Hepatocyte (in vitro differentiated cells): Measurements from ENCODE around the gene RAD50. TPM values are rescaled to one million over a fixed set of nuclear protein-coding genes. Genes with fewer than 3 reads are reported as not detected.
"Not testable (repeated sequence)": the region's sequence is repeated elsewhere in the genome, so short reads cannot be mapped to it uniquely, and the experiment has no call there.

Experiments used
- DNase-seq: peaks from one replicate; pipeline ENCODE4 v3.0.0-alpha.2; 2016; ENCODE audit warnings: low spot score
- H2AFZ ChIP-seq: fragments of 200-600 bp; sonication (generic); 2 replicates; pipeline ENCODE4 v1.6.0; 2016; ENCODE audit warnings: antibody characterized with exemption, mild to moderate bottlenecking
- H3K27ac ChIP-seq: fragments of 200-600 bp; sonication (generic); 2 replicates; pipeline ENCODE4 v1.5.1; 2016; ENCODE audit warnings: mild to moderate bottlenecking
- H3K27me3 ChIP-seq: fragments of 200-600 bp; sonication (generic); 2 replicates; pipeline ENCODE4 v1.6.1; 2016
- H3K36me3 ChIP-seq: fragments of 200-600 bp; sonication (generic); replicated peaks from 2 replicates; pipeline ENCODE4 v1.5.1; 2016; ENCODE audit warnings: low read depth; ENCODE audit not compliant: insufficient read depth
- H3K4me1 ChIP-seq: fragments of 200-600 bp; sonication (generic); 2 replicates; pipeline ENCODE4 v1.5.1; 2016; ENCODE audit warnings: mild to moderate bottlenecking, moderate library complexity; ENCODE audit not compliant: insufficient read depth
- H3K4me2 ChIP-seq: fragments of 200-600 bp; sonication (generic); 2 replicates; pipeline ENCODE4 v1.6.0; 2016
- H3K4me3 ChIP-seq: fragments of 200-600 bp; sonication (generic); 2 replicates; pipeline ENCODE4 v1.5.1; 2016; ENCODE audit warnings: mild to moderate bottlenecking
- H3K79me2 ChIP-seq: fragments of 200-600 bp; sonication (generic); 2 replicates; pipeline ENCODE4 v1.6.0; 2017; ENCODE audit warnings: mild to moderate bottlenecking
- H3K9me2 ChIP-seq: fragments of 200-600 bp; sonication (generic); replicated peaks from 2 replicates; pipeline ENCODE4 v1.6.0; 2017; ENCODE audit warnings: mild to moderate bottlenecking; ENCODE audit not compliant: insufficient read depth
- H3K9me3 ChIP-seq: fragments of 200-600 bp; sonication (generic); 2 replicates; pipeline ENCODE4 v1.5.1; 2016; ENCODE audit warnings: low read depth, mild to moderate bottlenecking
- H4K20me1 ChIP-seq: fragments of 200-600 bp; sonication (generic); 2 replicates; pipeline ENCODE4 v1.6.0; 2016; ENCODE audit warnings: mild to moderate bottlenecking; ENCODE audit not compliant: insufficient read depth, poor library complexity, severe bottlenecking
- EZH2 ChIP-seq: fragments of 200-600 bp; sonication (generic); IDR thresholded peaks from 2 replicates; pipeline ENCODE4 v1.6.1; 2016; ENCODE audit warnings: antibody characterized with exemption, mild to moderate bottlenecking, borderline replicate concordance
- EZH2phosphoT487 ChIP-seq: fragments of 200-600 bp; sonication (generic); IDR thresholded peaks from one replicate; pipeline ENCODE4 v1.6.1; 2018; ENCODE audit warnings: antibody characterized with exemption, mild to moderate bottlenecking, low read depth, moderate library complexity; ENCODE audit not compliant: unreplicated experiment, severe bottlenecking
- WGBS: methylation state at CpG from one replicate; pipeline ENCODE4 v1.1.6; 2016; ENCODE audit warnings: low lambda C conversion rate; ENCODE audit errors: missing lambda C conversion rate; 5-methylcytosine and 5-hydroxymethylcytosine counted together
- polyA plus RNA-seq: library from polyadenylated mRNA; unstranded; fragments of >200 nt; fragmentation: Nextera tagmentation; extraction: Ambion mirVana; gene quantifications from 2 replicates; pipeline ENCODE4 v1.2.1, GENCODE V29; 2016
- total RNA-seq: library from RNA; depleted of rRNA; stranded (reverse); fragments of >200 nt; gene quantifications from 2 replicates; pipeline ENCODE4 v1.2.3, GENCODE V29; 2014
- TF ChIP-seq, protein P1 (sequence below): fragments of 200-600 bp; sonication (generic); IDR thresholded peaks from 2 replicates; pipeline ENCODE4 v1.5.1; 2016; ENCODE audit warnings: antibody characterized with exemption, mild to moderate bottlenecking; ENCODE audit not compliant: poor library complexity

The RAD50 gene
- total and polyA plus RNA-seq, 2 experiments from 2014 or later: 27.0 to 28.1 TPM

DNA sequence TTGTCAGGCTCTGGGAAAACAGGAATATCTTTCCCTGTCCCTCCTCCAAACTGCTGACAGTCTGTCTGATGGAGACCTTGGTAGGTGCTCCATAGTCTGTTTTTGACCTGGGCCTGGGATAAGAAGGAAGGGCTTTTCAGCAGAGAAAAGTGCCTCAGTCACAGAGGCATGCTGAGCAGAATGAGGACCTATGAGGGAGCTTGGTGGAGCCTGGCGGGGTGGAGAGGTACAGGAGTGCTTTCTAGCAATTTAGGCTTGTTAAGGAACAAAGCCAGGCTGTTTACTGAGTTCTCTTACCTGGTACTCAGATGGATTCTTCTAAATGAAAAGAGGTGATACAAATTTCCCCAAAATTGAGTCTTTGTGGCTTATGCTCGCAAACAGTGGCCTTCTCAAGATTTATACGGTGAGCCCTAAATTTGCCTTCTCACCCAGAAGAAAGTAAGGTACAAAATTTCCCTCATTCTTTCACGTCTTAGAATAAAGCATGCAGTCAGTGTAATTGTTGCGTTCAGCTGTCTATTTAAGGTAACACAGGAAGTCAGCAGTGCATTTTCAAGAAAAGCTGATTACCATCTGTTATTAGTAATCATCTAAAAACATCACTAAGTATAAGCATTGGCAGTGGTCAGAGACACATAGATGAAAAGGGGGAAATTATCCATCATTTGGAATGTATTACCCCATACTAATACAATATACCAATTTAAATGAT lies 72.6 kb downstream of the RAD50 start:
- Histone ChIP-seq H2AFZ (no peak overlapping the region), H3K9me3 (no peaks in the 10 kb centered on the region), H3K27me3 (no peaks in the 10 kb centered on the region), H3K27ac (no peak overlapping the region), H3K36me3 (no peaks in the 10 kb centered on the region), H3K79me2 (no peaks in the 10 kb centered on the region), H3K4me3 (no peak overlapping the region), H3K4me1 (no peaks in the 10 kb centered on the region), H4K20me1 (no peaks in the 10 kb centered on the region), H3K4me2 (no peak overlapping the region), H3K9me2 (no peaks in the 10 kb centered on the region)
- TF ChIP-seq, protein P1, sequence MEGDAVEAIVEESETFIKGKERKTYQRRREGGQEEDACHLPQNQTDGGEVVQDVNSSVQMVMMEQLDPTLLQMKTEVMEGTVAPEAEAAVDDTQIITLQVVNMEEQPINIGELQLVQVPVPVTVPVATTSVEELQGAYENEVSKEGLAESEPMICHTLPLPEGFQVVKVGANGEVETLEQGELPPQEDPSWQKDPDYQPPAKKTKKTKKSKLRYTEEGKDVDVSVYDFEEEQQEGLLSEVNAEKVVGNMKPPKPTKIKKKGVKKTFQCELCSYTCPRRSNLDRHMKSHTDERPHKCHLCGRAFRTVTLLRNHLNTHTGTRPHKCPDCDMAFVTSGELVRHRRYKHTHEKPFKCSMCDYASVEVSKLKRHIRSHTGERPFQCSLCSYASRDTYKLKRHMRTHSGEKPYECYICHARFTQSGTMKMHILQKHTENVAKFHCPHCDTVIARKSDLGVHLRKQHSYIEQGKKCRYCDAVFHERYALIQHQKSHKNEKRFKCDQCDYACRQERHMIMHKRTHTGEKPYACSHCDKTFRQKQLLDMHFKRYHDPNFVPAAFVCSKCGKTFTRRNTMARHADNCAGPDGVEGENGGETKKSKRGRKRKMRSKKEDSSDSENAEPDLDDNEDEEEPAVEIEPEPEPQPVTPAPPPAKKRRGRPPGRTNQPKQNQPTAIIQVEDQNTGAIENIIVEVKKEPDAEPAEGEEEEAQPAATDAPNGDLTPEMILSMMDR: no peak
- TF ChIP-seq EZH2 (no peak), EZH2phosphoT487 (no peak)
- WGBS: 95% methylated on average over 5 of the region's 5 CpGs
- DNase-seq: no peak

DNA sequence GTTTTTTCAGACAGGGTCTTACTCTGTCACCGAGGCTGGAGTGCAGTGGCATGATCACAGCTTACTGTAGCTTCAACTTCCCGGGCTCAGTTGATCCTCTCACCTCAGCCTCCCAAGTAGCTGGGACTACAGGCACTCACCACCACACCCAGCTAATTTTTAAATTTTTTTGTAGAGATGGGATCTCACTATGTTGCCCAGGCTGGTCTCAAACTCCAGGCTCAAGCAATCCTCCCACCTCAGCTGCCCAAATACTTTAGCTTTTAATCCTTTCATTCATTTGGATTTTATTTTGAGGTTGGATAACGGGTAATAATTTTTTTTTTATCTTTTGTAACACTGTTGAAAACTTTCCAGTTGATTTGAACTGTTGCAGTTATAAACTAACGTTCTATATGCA lies 76.8 kb downstream of the RAD50 start:
- 96% methylated on average over 4 of the region's 4 CpGs for WGBS
- H3K27me3 ChIP-seq, H3K9me3 ChIP-seq, H3K27ac ChIP-seq, H3K79me2 ChIP-seq, H2AFZ ChIP-seq, H3K36me3 ChIP-seq, H4K20me1 ChIP-seq, H3K4me1 ChIP-seq, DNase-seq, H3K9me2 ChIP-seq, H3K4me2 ChIP-seq, H3K4me3 ChIP-seq: not testable (repeated sequence)

DNA sequence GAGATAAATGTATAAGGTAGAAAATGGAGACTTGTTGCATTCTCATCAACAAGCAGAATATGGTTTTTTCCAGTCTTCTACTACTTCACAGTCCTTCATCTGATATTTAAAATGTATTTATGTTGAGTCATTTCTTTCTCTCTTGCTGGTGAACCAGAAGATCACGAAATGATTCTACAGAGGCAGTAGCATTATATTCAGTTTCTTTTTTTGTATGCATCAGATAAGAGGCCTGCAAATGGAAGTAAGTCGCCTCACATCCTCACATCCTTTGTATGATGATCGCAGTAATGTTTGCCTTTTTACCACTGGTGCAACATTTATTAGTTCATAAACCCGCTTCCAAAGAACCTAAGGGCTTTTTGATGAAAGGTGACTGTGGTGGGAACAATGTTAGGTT lies 79.1 kb downstream of the RAD50 start:
- no peaks in the 10 kb centered on the region for H3K9me2 ChIP-seq
- H3K4me3 ChIP-seq: no peak overlapping the region
- TF ChIP-seq EZH2phosphoT487 (no peak), EZH2 (no peak)
- TF ChIP-seq, protein P1: no peak

DNA sequence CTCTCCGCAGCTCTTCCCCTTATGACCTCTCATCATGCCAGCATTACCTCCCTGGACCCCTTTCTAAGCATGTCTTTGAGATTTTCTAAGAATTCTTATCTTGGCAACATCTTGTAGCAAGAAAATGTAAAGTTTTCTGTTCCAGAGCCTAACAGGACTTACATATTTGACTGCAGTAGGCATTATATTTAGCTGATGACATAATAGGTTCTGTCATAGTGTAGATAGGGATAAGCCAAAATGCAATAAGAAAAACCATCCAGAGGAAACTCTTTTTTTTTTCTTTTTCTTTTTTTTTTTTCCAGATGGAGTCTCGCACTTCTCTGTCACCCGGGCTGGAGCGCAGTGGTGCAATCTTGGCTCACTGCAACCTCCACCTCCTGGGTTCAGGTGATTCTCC lies 80.5 kb downstream of the RAD50 start:
- no peaks in the 10 kb centered on the region for H3K4me1 ChIP-seq
- no peak overlapping the region for H3K27ac ChIP-seq
- no peaks in the 10 kb centered on the region for H3K9me2 ChIP-seq
- TF ChIP-seq, protein P1: no peak
- TF ChIP-seq EZH2: no peak
- TF ChIP-seq EZH2phosphoT487: no peak
- 97% methylated on average over 4 of the region's 4 CpGs for WGBS
- no peak for DNase-seq
- H3K4me3 ChIP-seq: no peak overlapping the region
- H3K9me3 ChIP-seq: no peaks in the 10 kb centered on the region
- no peak overlapping the region for H3K4me2 ChIP-seq
- no peaks in the 10 kb centered on the region for H3K27me3 ChIP-seq
- no peaks in the 10 kb centered on the region for H4K20me1 ChIP-seq
- no peak overlapping the region for H2AFZ ChIP-seq
- no peaks in the 10 kb centered on the region for H3K79me2 ChIP-seq
- H3K36me3 ChIP-seq: no peaks in the 10 kb centered on the region

More for the DNA sequence above, 79.1 kb downstream of the RAD50 start:
- no peak overlapping the region for H3K4me2 ChIP-seq
- DNase-seq: no peak
- no peak overlapping the region for H3K27ac ChIP-seq
- 79% methylated on average over 4 of the region's 4 CpGs for WGBS
- H3K4me1 ChIP-seq: no peaks in the 10 kb centered on the region
- no peaks in the 10 kb centered on the region for H4K20me1 ChIP-seq
- no peaks in the 10 kb centered on the region for H3K9me3 ChIP-seq
- H3K79me2 ChIP-seq: no peaks in the 10 kb centered on the region
- no peaks in the 10 kb centered on the region for H3K27me3 ChIP-seq
- H2AFZ ChIP-seq: no peak overlapping the region
- no peaks in the 10 kb centered on the region for H3K36me3 ChIP-seq
